Prostate gland (tissue), 2 donors: Measurements from ENCODE around the gene ZNF565.

ENCODE experiments used
- CTCF ChIP-seq, 4 experiments: fragments of 200-600 bp in 2 of 4; fragments of 450-650 bp in 2 of 4; sonication (generic) in 2 of 4; IDR thresholded peaks; 1 replicate in 3 of 4; 2 replicates in 1 of 4; pipeline ENCODE4 v1.5.1; 2016 to 2019; ENCODE audit warnings: antibody characterized with exemption in 4 of 4, mild to moderate bottlenecking in 2 of 4, moderate library complexity in 2 of 4
- POLR2A ChIP-seq: fragments of 450-650 bp; IDR thresholded peaks from one replicate; pipeline ENCODE4 v1.6.1; 2016; ENCODE audit warnings: antibody characterized with exemption, mild to moderate bottlenecking
- POLR2AphosphoS5 ChIP-seq: sonication (generic); formaldehyde crosslinking; IDR thresholded peaks from one replicate; pipeline ENCODE4 v1.6.1; 2017; ENCODE audit warnings: antibody characterized with exemption

DNA sequence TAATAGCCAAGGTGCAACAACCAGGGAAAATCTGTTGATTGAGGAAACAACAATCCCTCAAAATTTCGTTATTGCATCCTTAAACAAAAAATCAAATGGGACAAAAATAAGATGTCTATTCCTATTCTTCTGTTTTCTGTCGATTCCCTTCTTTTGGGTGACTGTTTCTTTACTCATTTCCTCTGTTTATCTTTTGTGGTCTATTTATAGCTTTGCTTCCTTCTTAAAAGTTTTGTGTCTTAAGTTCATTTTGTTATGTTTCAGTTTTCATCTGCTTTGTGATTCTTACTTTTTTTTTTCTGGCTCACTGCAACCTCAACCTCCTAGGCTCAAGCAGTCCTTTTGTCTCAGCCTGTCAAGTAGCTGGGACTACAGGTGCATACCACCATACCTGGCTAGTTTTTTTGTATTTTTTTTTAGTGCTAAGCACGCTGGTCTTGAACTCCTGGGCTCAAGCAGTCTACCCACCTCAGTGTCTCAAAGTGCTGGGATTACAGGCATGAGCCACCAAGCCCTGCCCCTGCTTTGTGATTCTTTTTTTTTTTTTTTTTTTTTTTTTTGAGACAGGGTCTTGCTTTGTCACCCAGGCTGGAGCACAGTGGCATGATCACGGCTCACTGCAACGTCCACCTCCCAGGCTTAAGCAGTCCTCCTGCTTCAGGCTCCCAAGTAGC lies 10.9 kb upstream of the ZNF565 start:
- TF ChIP-seq POLR2A (no peak), CTCF (IDR thresholded peaks at IDR 0.05) (no peak), POLR2AphosphoS5 (no peak)
